ENCODE measurements around the gene USP53. TPM values are rescaled to one million over a fixed set of nuclear protein-coding genes. Genes with fewer than 3 reads are reported as not detected.

USP53 gene
- total RNA-seq, 1 donor from 2014 or later = 34.6 TPM

Other genes with a start within 250 kb of the USP53 start
- 792 TPM for gene MYOZ2, start 76.9 kb upstream of the USP53 start, total RNA-seq
- not detected for gene FABP2, start 109.4 kb downstream of the USP53 start, total RNA-seq